Fibroblast of lung (primary cell): ENCODE data around the gene CMYA5.

Experiments
- EZH2 ChIP-seq: IDR thresholded peaks from 2 replicates; pipeline ENCODE4 v1.5.1; 2012; ENCODE audit warnings: low read length, control low read depth, mild to moderate bottlenecking; ENCODE audit errors: missing control alignments
- TF ChIP-seq, protein P1 (sequence below), 2 donors: IDR thresholded peaks in 1 of 2; conservative IDR thresholded peaks in 1 of 2; 1 replicate in 1 of 2; 2 replicates in 1 of 2; pipeline ENCODE4 v1.5.1; 2011 to 2012; ENCODE audit warnings: low read length in 2 of 2, control low read depth in 1 of 2, inconsistent platforms in 1 of 2, low read depth in 1 of 2, mild to moderate bottlenecking in 1 of 2

DNA sequence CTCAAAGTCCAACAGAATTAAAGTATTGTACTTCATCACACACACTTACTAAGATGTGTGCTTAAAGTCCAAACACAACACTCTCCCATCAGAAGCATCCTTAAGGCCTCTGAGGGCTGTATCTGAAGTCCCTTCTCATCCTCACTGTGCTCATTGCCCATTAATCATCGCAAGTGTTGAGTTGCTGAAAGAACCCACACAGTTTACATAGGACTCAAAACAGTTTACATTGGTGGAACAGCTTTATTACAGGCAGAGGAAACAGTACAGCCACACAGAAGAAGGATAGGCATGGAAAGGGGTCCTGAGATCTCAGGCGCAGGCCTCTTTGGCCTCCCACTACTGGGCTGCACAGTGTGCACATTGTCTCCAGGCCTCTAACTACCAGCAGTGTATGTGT, 113.4 kb downstream of the CMYA5 start:
- no peak for TF ChIP-seq EZH2
- TF ChIP-seq, protein P1, sequence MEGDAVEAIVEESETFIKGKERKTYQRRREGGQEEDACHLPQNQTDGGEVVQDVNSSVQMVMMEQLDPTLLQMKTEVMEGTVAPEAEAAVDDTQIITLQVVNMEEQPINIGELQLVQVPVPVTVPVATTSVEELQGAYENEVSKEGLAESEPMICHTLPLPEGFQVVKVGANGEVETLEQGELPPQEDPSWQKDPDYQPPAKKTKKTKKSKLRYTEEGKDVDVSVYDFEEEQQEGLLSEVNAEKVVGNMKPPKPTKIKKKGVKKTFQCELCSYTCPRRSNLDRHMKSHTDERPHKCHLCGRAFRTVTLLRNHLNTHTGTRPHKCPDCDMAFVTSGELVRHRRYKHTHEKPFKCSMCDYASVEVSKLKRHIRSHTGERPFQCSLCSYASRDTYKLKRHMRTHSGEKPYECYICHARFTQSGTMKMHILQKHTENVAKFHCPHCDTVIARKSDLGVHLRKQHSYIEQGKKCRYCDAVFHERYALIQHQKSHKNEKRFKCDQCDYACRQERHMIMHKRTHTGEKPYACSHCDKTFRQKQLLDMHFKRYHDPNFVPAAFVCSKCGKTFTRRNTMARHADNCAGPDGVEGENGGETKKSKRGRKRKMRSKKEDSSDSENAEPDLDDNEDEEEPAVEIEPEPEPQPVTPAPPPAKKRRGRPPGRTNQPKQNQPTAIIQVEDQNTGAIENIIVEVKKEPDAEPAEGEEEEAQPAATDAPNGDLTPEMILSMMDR (conservative IDR thresholded peaks at IDR 0.05 in 1 of 2, IDR thresholded peaks at IDR 0.05 in 1 of 2; ENCODE audit: low read depth in 1 of 2, low read length in 2 of 2), result no peak
